MM.1S (cell line): ENCODE data around the gene GPSM1.

Experiments
- CTCF ChIP-seq: fragments of 300-600 bp; sonication (generic); IDR thresholded peaks from 2 replicates; pipeline ENCODE4 v1.5.1; 2016; ENCODE audit warnings: antibody characterized with exemption, low read length, mixed read lengths
- EZH2phosphoT487 ChIP-seq: fragments of 300-600 bp; sonication (generic); IDR thresholded peaks from 2 replicates; pipeline ENCODE4 v1.6.1; 2018; ENCODE audit warnings: antibody characterized with exemption, low read length

- no peak for TF ChIP-seq CTCF
- TF ChIP-seq EZH2phosphoT487 = no peak
These were observed 18.1 kb upstream of the GPSM1 start for GRCh38 chr9:136309101-136309801.
